Ovary (tissue), 9 donors: ENCODE results near the gene PPP4R3A. TPM values are rescaled to one million over a fixed set of nuclear protein-coding genes. Genes with fewer than 3 reads are reported as not detected.
"Not testable (repeated sequence)": the region's sequence is repeated elsewhere in the genome, so short reads cannot be mapped to it uniquely, and the experiment has no call there.

ENCODE experiments used
- DNase-seq, 5 donors: peaks; one replicate each; pipeline ENCODE4 v3.0.0-alpha.2; 2019 to 2020
- H3K27ac ChIP-seq, 2 donors: fragments of 200-600 bp; one replicate each; pipeline versions ENCODE4 v1.5.1 to v1.8.0; 2019 to 2022
- H3K27me3 ChIP-seq: fragments of 200-600 bp; one replicate; pipeline ENCODE4 v1.8.0; 2022
- H3K36me3 ChIP-seq: fragments of 200-600 bp; sonication (generic); one replicate; pipeline ENCODE4 v1.5.1; 2019
- H3K4me1 ChIP-seq: one replicate; pipeline ENCODE4 v1.8.1; 2013; ENCODE audit warnings: mild to moderate bottlenecking, moderate library complexity; ENCODE audit not compliant: insufficient read depth
- H3K4me3 ChIP-seq: fragments of 200-600 bp; sonication (generic); one replicate; pipeline ENCODE4 v1.5.1; 2017
- H3K9me3 ChIP-seq, 2 donors: fragments of 200-600 bp in 1 of 2; sonication (generic) in 1 of 2; one replicate each; pipeline versions ENCODE4 v1.5.1 to v1.8.1; 2013 to 2019; ENCODE audit warnings: mild to moderate bottlenecking in 1 of 2, moderate library complexity in 1 of 2
- CTCF ChIP-seq, 3 donors: fragments of 450-650 bp in 2 of 3; fragments of 200-600 bp in 1 of 3; IDR thresholded peaks; one replicate each; pipeline versions ENCODE4 v1.5.1 to v1.8.0; 2016 to 2022; ENCODE audit warnings: antibody characterized with exemption in 3 of 3, mild to moderate bottlenecking in 1 of 3
- EP300 ChIP-seq: sonication (generic); formaldehyde crosslinking; IDR thresholded peaks from one replicate; pipeline ENCODE4 v1.6.1; 2017; ENCODE audit warnings: antibody characterized with exemption
- POLR2A ChIP-seq: fragments of 450-650 bp; IDR thresholded peaks from one replicate; pipeline ENCODE4 v1.6.1; 2017; ENCODE audit warnings: antibody characterized with exemption, mild to moderate bottlenecking, moderate library complexity
- WGBS, 3 donors: extraction: QIAGEN DNeasy Blood & Tissue Kit in 1 of 3; methylation state at CpG; one replicate each; pipeline versions ENCODE4 v1.1.5 to v1.1.7; 2013 to 2017; 5-methylcytosine and 5-hydroxymethylcytosine counted together
- intact Hi-C, 4 donors: fragments of 100-400 bp; cut with DNase I; formaldehyde crosslinking; loops; one replicate each; pipeline versions ENCODE4 v1.11.0 to v1.15.1; 2022 to 2023
- polyA plus RNA-seq, 2 donors: library from polyadenylated mRNA; stranded (reverse); fragments of 200-250 nt in 1 of 2; fragments of 350-450 nt in 1 of 2; fragmentation: Illumina TruSeq in 1 of 2; extraction: RNeasy Lipid Tissue Mini Kit (QIAGEN cat#74804) in 1 of 2; gene quantifications; one replicate each; pipeline ENCODE4 v1.2.3, GENCODE V29; 2013 to 2014
- total RNA-seq, 7 donors: library from RNA; depleted of rRNA in 2 of 7; stranded (reverse); fragments of >200 nt in 2 of 7; fragmentation: NEBNext Ultra II Directional in 3 of 7; extraction: Animal tissue kit (Norgen Biotek cat#: 25700) in 3 of 7; gene quantifications; one replicate each; pipeline versions ENCODE4 v1.1.0 to v1.2.4, GENCODE V29; 2016 to 2023
- donor health status: DM: no; HTN: no; CAD: no; lungs with moderate emphysema.
- donor health status: DM: no; HTN: no; CAD: no.
- donor health status: Bipolar disorder and iron deficiency.
- donor health status: DM: yes; HTN: yes; CAD: no.
- donor health status: DM: no; HTN: no; CAD: no.
- donor health status: DM: yes; HTN: yes; CAD: no.

PPP4R3A gene
- total and polyA plus RNA-seq, 9 donors, result 50.0 to 86.3 (median 65.1) TPM

- WGBS, 3 donors, result 86 to 89% (median 87%) methylated on average over 11 of the region's 11 CpGs
Measured at GRCh38 chr14:91501951-91502930, 7.9 kb downstream of the PPP4R3A start.

GRCh38 chr14:91501348-91501747 is 8.8 kb downstream of the PPP4R3A start:
- Histone ChIP-seq H3K27me3 (no peaks in the 10 kb centered on the region), H3K36me3 (no peaks in the 10 kb centered on the region), H3K4me3 (no peak overlapping the region), H3K9me3 (no peaks in the 10 kb centered on the region), H3K27ac (no peak overlapping the region), H3K4me1 (peaks cover 15% of the 10 kb centered on the region)
- 95 to 100% (median 99%) methylated on average over 3 of the region's 3 CpGs for WGBS, 3 donors
- intact Hi-C loops, result no loop called here
- DNase-seq, result no peak
- TF ChIP-seq EP300 (no peak), CTCF (IDR thresholded peaks at IDR 0.05) (no peak), POLR2A (no peak)

More at GRCh38 chr14:91501951-91502930, 7.9 kb downstream of the PPP4R3A start:
- intact Hi-C loops, result no loop called here
- TF ChIP-seq CTCF (IDR thresholded peaks at IDR 0.05) (no peak), POLR2A (no peak), EP300 (no peak)
- no peaks in the 10 kb centered on the region for H3K9me3 ChIP-seq
- no peaks in the 10 kb centered on the region for H3K27me3 ChIP-seq
- no peaks in the 10 kb centered on the region for H3K36me3 ChIP-seq
- no peak for DNase-seq
- no peak overlapping the region for H3K27ac ChIP-seq
- peaks cover 18% of the 10 kb centered on the region for H3K4me1 ChIP-seq
- no peak overlapping the region for H3K4me3 ChIP-seq

- no peak overlapping the region for H3K27ac ChIP-seq
- intact Hi-C loops, result no loop called here
- WGBS, 3 donors, result 96 to 100% (median 100%) methylated on average over 1 of the region's 1 CpG
- H3K36me3 ChIP-seq, result no peaks in the 10 kb centered on the region
- TF ChIP-seq POLR2A, result no peak
- no peak for TF ChIP-seq EP300
- no peak for TF ChIP-seq CTCF (IDR thresholded peaks at IDR 0.05)
- H3K9me3 ChIP-seq, result no peaks in the 10 kb centered on the region
- H3K27me3 ChIP-seq, result no peaks in the 10 kb centered on the region
- H3K4me3 ChIP-seq, result no peak overlapping the region
- H3K4me1 ChIP-seq, result peaks cover 13% of the 10 kb centered on the region
- no peak for DNase-seq
Measured at GRCh38 chr14:91496790-91497189, 13.3 kb downstream of the PPP4R3A start.

GRCh38 chr14:91494392-91495065 is 15.6 kb downstream of the PPP4R3A start:
- H3K9me3 ChIP-seq, H3K36me3 ChIP-seq, H3K4me3 ChIP-seq, intact Hi-C loops, H3K27ac ChIP-seq, DNase-seq, H3K4me1 ChIP-seq, H3K27me3 ChIP-seq: not testable (repeated sequence)
- 74 to 81% (median 77%) methylated on average over 8 of the region's 8 CpGs for WGBS, 3 donors
